ENCODE data around the gene TBXAS1. TPM values are rescaled to one million over a fixed set of nuclear protein-coding genes. Genes with fewer than 3 reads are reported as not detected.

The TBXAS1 gene
- polyA plus RNA-seq, 2 of the 4 experiments (the other 2 are of a cell fraction): 8.8 to 11.6 TPM

- TF ChIP-seq FOSL2 (IDR thresholded peaks at IDR 0.05) (no peak), FOSL2 (CRISPR knock-in tag; IDR thresholded peaks at IDR 0.05) (no peak), EHF (CRISPR knock-in tag; IDR thresholded peaks at IDR 0.05) (no peak)
- TF ChIP-seq, protein P1, sequence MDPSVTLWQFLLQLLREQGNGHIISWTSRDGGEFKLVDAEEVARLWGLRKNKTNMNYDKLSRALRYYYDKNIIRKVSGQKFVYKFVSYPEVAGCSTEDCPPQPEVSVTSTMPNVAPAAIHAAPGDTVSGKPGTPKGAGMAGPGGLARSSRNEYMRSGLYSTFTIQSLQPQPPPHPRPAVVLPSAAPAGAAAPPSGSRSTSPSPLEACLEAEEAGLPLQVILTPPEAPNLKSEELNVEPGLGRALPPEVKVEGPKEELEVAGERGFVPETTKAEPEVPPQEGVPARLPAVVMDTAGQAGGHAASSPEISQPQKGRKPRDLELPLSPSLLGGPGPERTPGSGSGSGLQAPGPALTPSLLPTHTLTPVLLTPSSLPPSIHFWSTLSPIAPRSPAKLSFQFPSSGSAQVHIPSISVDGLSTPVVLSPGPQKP (IDR thresholded peaks at IDR 0.05; ENCODE audit: low read depth, low read length): no peak
- no peaks in the 10 kb centered on the region for H3K9me3 ChIP-seq
- ATAC-seq (no peak), DNase-seq (ENCODE audit: low read depth in 1 of 2, low spot score in 1 of 2) (no peak), FAIRE-seq (no peak)
- H3K4me1 ChIP-seq: no peaks in the 10 kb centered on the region
- no peak overlapping the region for H3K4me3 ChIP-seq
- no peak overlapping the region for H3K27ac ChIP-seq
- H3K4me2 ChIP-seq: no peak overlapping the region
- POLR2A ChIA-PET: no interaction called here
- WGBS (ENCODE audit: missing lambda C conversion rate): 84% methylated on average over 3 of the region's 3 CpGs
- CTCF ChIA-PET: interaction anchor here (0.8 to 0.9 kb wide), 2 partner anchors 19 to 282 kb away, joined by 3 read pairs; no protein-coding TSS in a partner anchor
Measured at GRCh38 chr7:139883814-139884213, 54.8 kb downstream of the TBXAS1 start.

GRCh38 chr7:139884441-139884840 lies 55.4 kb downstream of the TBXAS1 start:
- ChIA-PET POLR2A (no interaction called here), CTCF (interaction anchor here (0.9 to 1.1 kb wide), 2 partner anchors 282 to 335 kb away, joined by 3 to 4 read pairs; no protein-coding TSS in a partner anchor)
- no peak for DNase-seq (ENCODE audit: low read depth in 1 of 2, low spot score in 1 of 2)
- WGBS (ENCODE audit: missing lambda C conversion rate): 88% methylated on average over 7 of the region's 7 CpGs
- Histone ChIP-seq H3K4me1 (no peaks in the 10 kb centered on the region), H3K9me3 (no peaks in the 10 kb centered on the region), H3K4me2 (no peak overlapping the region), H3K27ac (no peak overlapping the region), H3K4me3 (no peak overlapping the region)
- no peak for ATAC-seq
- FAIRE-seq: no peak
- TF ChIP-seq EHMT2 (IDR thresholded peaks at IDR 0.05; ENCODE audit: low read depth) (no peak), EHF (CRISPR knock-in tag; IDR thresholded peaks at IDR 0.05) (no peak), USF2 (IDR thresholded peaks at IDR 0.05) (no peak), CBX8 (IDR thresholded peaks at IDR 0.05) (no peak), MAZ (IDR thresholded peaks at IDR 0.05; ENCODE audit: borderline replicate concordance, low read depth, low read length) (no peak), RFX5 (IDR thresholded peaks at IDR 0.05) (no peak), NR3C1 (IDR thresholded peaks at IDR 0.05) (no peak)
- TF ChIP-seq, protein P2, sequence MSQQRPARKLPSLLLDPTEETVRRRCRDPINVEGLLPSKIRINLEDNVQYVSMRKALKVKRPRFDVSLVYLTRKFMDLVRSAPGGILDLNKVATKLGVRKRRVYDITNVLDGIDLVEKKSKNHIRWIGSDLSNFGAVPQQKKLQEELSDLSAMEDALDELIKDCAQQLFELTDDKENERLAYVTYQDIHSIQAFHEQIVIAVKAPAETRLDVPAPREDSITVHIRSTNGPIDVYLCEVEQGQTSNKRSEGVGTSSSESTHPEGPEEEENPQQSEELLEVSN (IDR thresholded peaks at IDR 0.05; ENCODE audit: borderline replicate concordance, low read depth): no peak

DNA sequence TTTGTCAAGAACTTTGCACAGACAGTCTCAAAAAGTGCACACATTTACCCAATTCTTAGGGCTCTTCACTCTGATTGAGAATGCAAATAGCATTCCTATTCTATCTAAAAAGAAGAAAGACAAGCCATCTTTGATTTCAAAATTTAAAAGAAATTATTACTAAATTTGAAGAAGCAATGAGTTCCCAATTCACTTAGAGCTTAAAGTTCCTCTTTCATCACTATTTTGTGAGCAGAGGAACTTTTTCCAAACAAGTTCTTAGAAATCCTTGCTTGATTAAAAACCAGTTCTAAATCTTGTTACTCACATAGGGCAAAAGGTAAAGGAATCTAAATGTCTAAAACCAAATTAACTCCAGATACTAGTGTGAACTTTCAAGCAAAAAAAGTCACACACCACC lies 56.4 kb downstream of the TBXAS1 start:
- ChIA-PET CTCF (no interaction called here), POLR2A (no interaction called here)
- FAIRE-seq: no peak
- Histone ChIP-seq H3K4me1 (no peaks in the 10 kb centered on the region), H3K27ac (no peak overlapping the region), H3K4me2 (no peak overlapping the region), H3K9me3 (no peaks in the 10 kb centered on the region), H3K4me3 (no peak overlapping the region)
- ATAC-seq: no peak
- no peak for DNase-seq (ENCODE audit: low read depth in 1 of 2, low spot score in 1 of 2)
- TF ChIP-seq HOXB5 (CRISPR knock-in tag; IDR thresholded peaks at IDR 0.05): no peak
- no peak for TF ChIP-seq PHF8 (IDR thresholded peaks at IDR 0.05; ENCODE audit: borderline replicate concordance, low read depth)
- TF ChIP-seq ATOH8 (CRISPR knock-in tag; IDR thresholded peaks at IDR 0.05; ENCODE audit: low read depth): no peak
- no peak for TF ChIP-seq HOXB13 (CRISPR knock-in tag; IDR thresholded peaks at IDR 0.05; ENCODE audit: low read depth)
- no peak for TF ChIP-seq KDM1A (IDR thresholded peaks at IDR 0.05; ENCODE audit: low read depth)
- TF ChIP-seq CBX2 (IDR thresholded peaks at IDR 0.05; ENCODE audit: borderline replicate concordance, low read depth): no peak
- TF ChIP-seq ZNF302 (CRISPR knock-in tag; IDR thresholded peaks at IDR 0.05): no peak
- no peak for TF ChIP-seq POLR2AphosphoS2 (conservative IDR thresholded peaks at IDR 0.05; ENCODE audit: low read length)
- no peak for TF ChIP-seq BCL3 (IDR thresholded peaks at IDR 0.05)
- no peak for TF ChIP-seq SREBF2 (IDR thresholded peaks at IDR 0.05)
- no peak for TF ChIP-seq POLR2A (IDR thresholded peaks at IDR 0.05; ENCODE audit: low read length)
- TF ChIP-seq JUN (IDR thresholded peaks at IDR 0.05): no peak
- no peak for TF ChIP-seq BHLHE40 (IDR thresholded peaks at IDR 0.05; ENCODE audit: low read depth, low read length)
